ENCODE measurements around the gene ABCA7. TPM values are rescaled to one million over a fixed set of nuclear protein-coding genes. Genes with fewer than 3 reads are reported as not detected.

The ABCA7 gene
- total and polyA plus RNA-seq, 2 of the 8 experiments (the other 6 are each of a cell fraction or from before 2014, with no cell fraction given), result 10.4 to 25.6 TPM

- no peak for TF ChIP-seq RAD21 (IDR thresholded peaks at IDR 0.05 in 1 of 2, conservative IDR thresholded peaks at IDR 0.05 in 1 of 2; ENCODE audit: low read depth in 2 of 2, low read length in 2 of 2)
Observed at GRCh38 chr19:1045247-1045603, 5.3 kb downstream of the ABCA7 start (continued).
